ENCODE measurements around the gene MATN1.

GRCh38 chr1:30720271-30721223 is 2.8 kb downstream of the MATN1 start:
- TF ChIP-seq POLR2A (IDR thresholded peaks at IDR 0.05) (no peak), CTCF (IDR thresholded peaks at IDR 0.05) (no peak)
